Activated B cell treated with CpG ODN at 0.5 μM for 24 hours (primary cell): ENCODE measurements around the gene CNKSR2. TPM values are rescaled to one million over a fixed set of nuclear protein-coding genes. Genes with fewer than 3 reads are reported as not detected.

Source experiments
- ATAC-seq: fragments of 200-7000 bp; cut with Tn5 transposase; one replicate; pipeline ENCODE4 v1.10.0; 2021; ENCODE audit warnings: low read depth, mild to moderate bottlenecking, moderate library complexity
- CTCF ChIA-PET: fragments of 350-600 bp; sonication (Branson Sonifier 250); formaldehyde crosslinking; loops from one replicate; lab custom pipeline; 2021; ENCODE audit warnings: antibody characterized with exemption; lab: Charles Lee
- POLR2A ChIA-PET: fragments of 350-600 bp; sonication (Branson Sonifier 250); formaldehyde crosslinking; loops from one replicate; lab custom pipeline; 2021; ENCODE audit warnings: antibody characterized with exemption; lab: Charles Lee
- DNase-seq: peaks from one replicate; pipeline ENCODE4 v3.0.0; 2022
- H3K27ac Mint-ChIP-seq: one replicate; pipeline ENCODE4 v1.8.0; 2020; ENCODE audit warnings: mixed read lengths
- H3K27me3 Mint-ChIP-seq: one replicate; pipeline ENCODE4 v1.8.0; 2021; ENCODE audit warnings: mixed read lengths
- H3K36me3 Mint-ChIP-seq: one replicate; pipeline ENCODE4 v1.8.0; 2021; ENCODE audit warnings: low read depth, mixed read lengths
- H3K4me1 Mint-ChIP-seq: one replicate; pipeline ENCODE4 v1.8.0; 2021; ENCODE audit warnings: mixed read lengths
- H3K4me3 Mint-ChIP-seq: one replicate; pipeline ENCODE4 v1.8.0; 2020; ENCODE audit warnings: mild to moderate bottlenecking, mixed read lengths
- H3K9me3 Mint-ChIP-seq: one replicate; pipeline ENCODE4 v1.8.0; 2020; ENCODE audit warnings: mixed read lengths
- CTCF ChIP-seq: fragments of 200-600 bp; IDR thresholded peaks from one replicate; pipeline ENCODE4 v1.8.0; 2022; ENCODE audit warnings: antibody characterized with exemption, mild to moderate bottlenecking
- intact Hi-C: fragments of 100-400 bp; cut with micrococcal nuclease; formaldehyde crosslinking; loops from one replicate; pipeline ENCODE4 v1.15.1; 2024
- total RNA-seq: library from RNA; stranded (reverse); gene quantifications from 2 replicates; pipeline ENCODE4 v1.2.3, GENCODE V29; 2022

The CNKSR2 gene
- total RNA-seq, 1 donor from 2014 or later = 15.6 TPM

- intact Hi-C loops = loop anchor here (5.0 kb wide), 1 partner anchor 37 kb away; no protein-coding TSS in a partner anchor
- no peak for ATAC-seq
- no peaks in the 10 kb centered on the region for H3K36me3 Mint-ChIP-seq
- ChIA-PET CTCF (no interaction called here), POLR2A (no interaction called here)
- no peaks in the 10 kb centered on the region for H3K27me3 Mint-ChIP-seq
- H3K27ac Mint-ChIP-seq = peak overlapping the region; percentile 69
- no peak for TF ChIP-seq CTCF
- H3K9me3 Mint-ChIP-seq = no peaks in the 10 kb centered on the region
- peaks cover 20% of the 10 kb centered on the region for H3K4me1 Mint-ChIP-seq
- H3K4me3 Mint-ChIP-seq = no peak overlapping the region
- no peak for DNase-seq
Observed at GRCh38 chrX:21400408-21401121, 26.3 kb downstream of the CNKSR2 start.

- intact Hi-C loops = no loop called here
- H3K27ac Mint-ChIP-seq = no peak overlapping the region
- DNase-seq (no peak), ATAC-seq (no peak)
- peaks cover 3% of the 10 kb centered on the region for H3K36me3 Mint-ChIP-seq
- no peaks in the 10 kb centered on the region for H3K27me3 Mint-ChIP-seq
- ChIA-PET CTCF (no interaction called here), POLR2A (no interaction called here)
- no peaks in the 10 kb centered on the region for H3K9me3 Mint-ChIP-seq
- H3K4me3 Mint-ChIP-seq = no peak overlapping the region
- peaks cover 5% of the 10 kb centered on the region for H3K4me1 Mint-ChIP-seq
- no peak for TF ChIP-seq CTCF
Observed at GRCh38 chrX:21408307-21408706, 34.1 kb downstream of the CNKSR2 start.

- H3K27me3 Mint-ChIP-seq = no peaks in the 10 kb centered on the region
- no peak for ATAC-seq
- TF ChIP-seq CTCF = no peak
- H3K27ac Mint-ChIP-seq = no peak overlapping the region
- peaks cover 3% of the 10 kb centered on the region for H3K36me3 Mint-ChIP-seq
- POLR2A ChIA-PET = no interaction called here
- DNase-seq = no peak
- intact Hi-C loops = no loop called here
- no peak overlapping the region for H3K4me3 Mint-ChIP-seq
- CTCF ChIA-PET = no interaction called here
- H3K4me1 Mint-ChIP-seq = peaks cover 5% of the 10 kb centered on the region
- H3K9me3 Mint-ChIP-seq = peaks cover 2% of the 10 kb centered on the region
Observed at GRCh38 chrX:21408788-21409187, 34.6 kb downstream of the CNKSR2 start.

GRCh38 chrX:21412029-21412428 lies 37.8 kb downstream of the CNKSR2 start:
- peaks cover 5% of the 10 kb centered on the region for H3K4me1 Mint-ChIP-seq
- TF ChIP-seq CTCF = no peak
- peaks cover 7% of the 10 kb centered on the region for H3K9me3 Mint-ChIP-seq
- H3K27ac Mint-ChIP-seq = no peak overlapping the region
- H3K4me3 Mint-ChIP-seq = no peak overlapping the region
- POLR2A ChIA-PET = no interaction called here
- CTCF ChIA-PET = no interaction called here
- no peaks in the 10 kb centered on the region for H3K27me3 Mint-ChIP-seq
- DNase-seq (no peak), ATAC-seq (no peak)
- H3K36me3 Mint-ChIP-seq = peaks cover 15% of the 10 kb centered on the region
- intact Hi-C loops = no loop called here

- Mint-ChIP-seq H3K27ac (no peak overlapping the region), H3K4me1 (peaks cover 5% of the 10 kb centered on the region), H3K36me3 (peaks cover 19% of the 10 kb centered on the region), H3K4me3 (no peak overlapping the region), H3K9me3 (peaks cover 7% of the 10 kb centered on the region), H3K27me3 (no peaks in the 10 kb centered on the region)
- no peak for TF ChIP-seq CTCF
- intact Hi-C loops = no loop called here
- DNase-seq = no peak
- ATAC-seq = no peak
- ChIA-PET POLR2A (no interaction called here), CTCF (no interaction called here)
Observed at GRCh38 chrX:21412883-21413282, 38.7 kb downstream of the CNKSR2 start.
